A673 (cell line): ENCODE measurements around the gene FEN1.

Experiments
- EZH2 ChIP-seq: fragments of 200-600 bp; sonication (generic); IDR thresholded peaks from 2 replicates; pipeline ENCODE4 v1.6.1; 2017; ENCODE audit warnings: borderline replicate concordance, low read depth, mild to moderate bottlenecking, mixed read lengths, antibody characterized with exemption, low read length; ENCODE audit not compliant: poor library complexity, severe bottlenecking
- TF ChIP-seq, protein P1 (sequence below): fragments of 300-800, 200-600 bp; sonication (generic); conservative IDR thresholded peaks from 2 replicates; pipeline ENCODE4 v1.5.1; 2017; ENCODE audit warnings: low read depth, mild to moderate bottlenecking, antibody characterized with exemption, low read length, moderate library complexity, mixed read lengths

DNA sequence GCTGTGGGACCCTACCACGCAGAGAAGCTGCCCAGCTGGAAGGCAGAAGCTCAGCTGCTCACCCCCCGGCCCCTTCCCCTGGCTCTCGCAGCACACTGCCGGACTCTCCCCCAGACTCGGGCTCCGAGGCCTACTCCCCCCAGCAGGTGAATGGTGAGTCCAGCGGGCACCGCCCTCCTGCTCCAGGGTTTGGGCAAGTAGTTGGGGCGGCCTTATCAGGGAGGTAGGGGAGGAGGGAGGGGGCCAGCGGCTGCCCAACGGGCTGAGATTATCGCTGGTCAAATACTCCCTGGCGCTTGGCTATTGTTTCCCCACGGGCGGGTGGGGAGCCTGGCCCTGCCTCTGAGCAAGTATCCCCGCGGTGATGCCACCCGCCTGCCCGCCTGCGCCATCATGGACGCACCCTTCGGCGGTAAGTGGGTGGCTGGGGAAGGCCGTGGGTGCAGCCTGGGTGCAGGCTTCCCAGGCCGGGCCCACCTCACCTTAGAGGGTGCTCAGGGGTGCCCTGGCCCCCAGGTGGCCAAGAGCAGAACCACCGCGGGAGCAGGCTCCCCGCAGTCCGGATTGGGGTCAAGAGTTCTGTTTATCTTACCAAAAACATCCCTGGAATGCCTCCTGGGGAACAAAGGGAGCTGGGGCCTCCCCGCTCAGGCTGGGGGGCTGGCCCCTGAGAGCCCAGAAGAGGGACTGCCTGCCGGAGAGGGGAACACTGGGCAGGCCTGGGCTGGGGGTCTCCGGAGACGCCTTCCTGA is 23.4 kb upstream of the FEN1 start:
- TF ChIP-seq, protein P1, sequence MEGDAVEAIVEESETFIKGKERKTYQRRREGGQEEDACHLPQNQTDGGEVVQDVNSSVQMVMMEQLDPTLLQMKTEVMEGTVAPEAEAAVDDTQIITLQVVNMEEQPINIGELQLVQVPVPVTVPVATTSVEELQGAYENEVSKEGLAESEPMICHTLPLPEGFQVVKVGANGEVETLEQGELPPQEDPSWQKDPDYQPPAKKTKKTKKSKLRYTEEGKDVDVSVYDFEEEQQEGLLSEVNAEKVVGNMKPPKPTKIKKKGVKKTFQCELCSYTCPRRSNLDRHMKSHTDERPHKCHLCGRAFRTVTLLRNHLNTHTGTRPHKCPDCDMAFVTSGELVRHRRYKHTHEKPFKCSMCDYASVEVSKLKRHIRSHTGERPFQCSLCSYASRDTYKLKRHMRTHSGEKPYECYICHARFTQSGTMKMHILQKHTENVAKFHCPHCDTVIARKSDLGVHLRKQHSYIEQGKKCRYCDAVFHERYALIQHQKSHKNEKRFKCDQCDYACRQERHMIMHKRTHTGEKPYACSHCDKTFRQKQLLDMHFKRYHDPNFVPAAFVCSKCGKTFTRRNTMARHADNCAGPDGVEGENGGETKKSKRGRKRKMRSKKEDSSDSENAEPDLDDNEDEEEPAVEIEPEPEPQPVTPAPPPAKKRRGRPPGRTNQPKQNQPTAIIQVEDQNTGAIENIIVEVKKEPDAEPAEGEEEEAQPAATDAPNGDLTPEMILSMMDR, result 0 out of 2 replicates have a peak, but pooled peaks have one; percentile 7
- TF ChIP-seq EZH2, result no peak
